AG10803 (cell line): Measurements from ENCODE around the gene GATAD1.
"Not testable (repeated sequence)": the region's sequence is repeated elsewhere in the genome, so short reads cannot be mapped to it uniquely, and the experiment has no call there.

Experiments used
- DNase-seq: peaks from one replicate; pipeline ENCODE4 v3.0.0; 2010; ENCODE audit warnings: low read depth
- H3K4me3 ChIP-seq: 2 replicates; pipeline ENCODE4 v1.5.1; 2011; ENCODE audit warnings: mild to moderate bottlenecking, low read length, control low read depth
- CTCF ChIP-seq: conservative IDR thresholded peaks from 2 replicates; pipeline ENCODE4 v1.5.1; 2011; ENCODE audit warnings: mild to moderate bottlenecking, low read length, control low read depth, inconsistent platforms

The GATAD1 gene

GRCh38 chr7:92478095-92478494 is 30.8 kb downstream of the GATAD1 start:
- TF ChIP-seq CTCF = no peak
- no peak for DNase-seq
- no peak overlapping the region for H3K4me3 ChIP-seq

- no peak overlapping the region for H3K4me3 ChIP-seq
- DNase-seq = no peak
- TF ChIP-seq CTCF = no peak
Observed at GRCh38 chr7:92478711-92479110, 31.4 kb downstream of the GATAD1 start.

GRCh38 chr7:92479146-92479545 is 31.9 kb downstream of the GATAD1 start:
- not testable (repeated sequence) for DNase-seq, H3K4me3 ChIP-seq

GRCh38 chr7:92483624-92484023 is 36.3 kb downstream of the GATAD1 start:
- DNase-seq, H3K4me3 ChIP-seq: not testable (repeated sequence)

GRCh38 chr7:92484226-92484625 is 36.9 kb downstream of the GATAD1 start:
- not testable (repeated sequence) for H3K4me3 ChIP-seq, DNase-seq

- TF ChIP-seq CTCF = no peak
- DNase-seq = no peak
Observed at GRCh38 chr7:92485267-92485892, 38.1 kb downstream of the GATAD1 start.

GRCh38 chr7:92485974-92486373 is 38.7 kb downstream of the GATAD1 start:
- no peak for DNase-seq
- no peak overlapping the region for H3K4me3 ChIP-seq
- no peak for TF ChIP-seq CTCF

More at GRCh38 chr7:92485267-92485892, 38.1 kb downstream of the GATAD1 start:
- no peak overlapping the region for H3K4me3 ChIP-seq

GRCh38 chr7:92487804-92488203 is 40.5 kb downstream of the GATAD1 start:
- no peak for TF ChIP-seq CTCF
- no peak overlapping the region for H3K4me3 ChIP-seq
- DNase-seq = no peak

- DNase-seq = no peak
- no peak for TF ChIP-seq CTCF
Observed at GRCh38 chr7:92489634-92490033, 42.4 kb downstream of the GATAD1 start.

More at GRCh38 chr7:92489634-92490033, 42.4 kb downstream of the GATAD1 start:
- no peak overlapping the region for H3K4me3 ChIP-seq
